GM21447 (cell line): ENCODE measurements around the gene TUBA1A.
"Not testable (repeated sequence)": the region's sequence is repeated elsewhere in the genome, so short reads cannot be mapped to it uniquely, and the experiment has no call there.

ENCODE experiments used
- ATAC-seq: cut with Tn5 transposase; IDR thresholded peaks from one replicate; pipeline ENCODE4 v1.9.1; 2021; ENCODE audit not compliant: unreplicated experiment

Gene TUBA1A

GRCh38 chr12:49188916-49189367 lies at the start of gene TUBA1A:
TUBA1A (minus strand) TSS chr12:49189080; CDS start chr12:49188979, 101 bp downstream.
- peak; percentile 87 for ATAC-seq

GRCh38 chr12:49236423-49236822 lies 47.5 kb upstream of the TUBA1A start:
- no peak for ATAC-seq

GRCh38 chr12:49233842-49234526 lies 45.1 kb upstream of the TUBA1A start:
- ATAC-seq = peak; percentile 54

- no peak for ATAC-seq
These were observed 44.3 kb upstream of the TUBA1A start for GRCh38 chr12:49232940-49233841.

- ATAC-seq = no peak
These were observed 43.2 kb upstream of the TUBA1A start for GRCh38 chr12:49231878-49232655.

GRCh38 chr12:49230805-49231194 lies 41.9 kb upstream of the TUBA1A start:
- no peak for ATAC-seq

GRCh38 chr12:49230176-49230804 lies 41.4 kb upstream of the TUBA1A start:
- no peak for ATAC-seq

GRCh38 chr12:49228653-49229052 lies 39.8 kb upstream of the TUBA1A start:
- ATAC-seq = no peak

- ATAC-seq = no peak
These were observed 38.8 kb upstream of the TUBA1A start for GRCh38 chr12:49227713-49228112.

GRCh38 chr12:49225576-49226166 lies 36.8 kb upstream of the TUBA1A start:
- no peak for ATAC-seq

GRCh38 chr12:49223590-49224369 lies 34.9 kb upstream of the TUBA1A start:
- ATAC-seq = no peak

GRCh38 chr12:49223122-49223521 lies 34.2 kb upstream of the TUBA1A start:
- no peak for ATAC-seq

GRCh38 chr12:49220972-49221371 lies 32.1 kb upstream of the TUBA1A start:
- ATAC-seq = no peak

GRCh38 chr12:49219417-49220026 lies 30.6 kb upstream of the TUBA1A start:
- no peak for ATAC-seq

GRCh38 chr12:49212572-49212971 lies 23.7 kb upstream of the TUBA1A start:
- no peak for ATAC-seq

- not testable (repeated sequence) for ATAC-seq
These were observed 21.8 kb upstream of the TUBA1A start for GRCh38 chr12:49210703-49211102.

GRCh38 chr12:49208676-49209075 lies 19.8 kb upstream of the TUBA1A start:
- no peak for ATAC-seq

GRCh38 chr12:49208146-49208545 lies 19.3 kb upstream of the TUBA1A start:
- no peak for ATAC-seq

GRCh38 chr12:49206389-49206788 lies 17.5 kb upstream of the TUBA1A start:
- ATAC-seq = no peak
